ENCODE data around the gene ANXA11.
"Not testable (repeated sequence)": the region's sequence is repeated elsewhere in the genome, so short reads cannot be mapped to it uniquely, and the experiment has no call there.

The ANXA11 gene

DNA sequence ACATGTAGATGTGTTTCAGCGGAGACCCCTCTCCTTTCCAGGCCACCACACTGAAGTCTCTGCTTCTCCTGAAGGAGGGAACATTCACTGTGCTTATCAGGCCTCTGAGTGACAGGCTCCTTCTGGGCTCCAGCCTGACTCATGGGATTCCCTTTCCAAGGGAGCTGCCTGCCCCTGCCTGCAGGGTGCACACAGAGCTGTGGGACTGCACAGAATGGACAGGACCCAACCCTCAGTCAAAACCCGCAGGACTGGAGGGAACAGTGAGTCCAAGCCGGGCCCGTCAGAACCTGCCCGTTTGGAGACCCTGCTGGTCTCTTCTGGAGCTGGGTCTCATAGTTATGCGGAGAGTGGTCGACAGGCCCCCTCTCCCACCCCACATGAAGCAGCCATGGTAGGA lies 40.2 kb downstream of the ANXA11 start:
- no peak for DNase-seq (ENCODE audit: low spot score)

DNA sequence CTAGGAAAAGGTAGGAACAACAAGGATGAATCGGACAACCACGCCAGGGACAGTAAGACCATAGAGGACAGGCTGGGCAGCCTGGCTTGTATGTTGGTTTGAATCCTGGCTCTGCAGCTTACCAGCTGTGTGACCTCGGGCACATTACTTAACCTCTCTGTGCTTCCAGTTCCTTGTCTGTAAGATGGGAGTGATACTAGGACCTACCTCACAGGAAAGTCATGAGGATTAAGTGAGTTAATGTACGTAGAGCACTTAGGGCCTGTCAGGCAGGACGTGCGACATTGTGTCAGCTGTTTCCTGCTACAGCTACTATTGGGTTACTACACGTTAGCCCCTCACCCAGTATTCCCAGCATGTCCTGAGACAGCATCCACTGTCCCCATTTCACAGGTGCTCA lies 40.7 kb downstream of the ANXA11 start:
- no peak for DNase-seq (ENCODE audit: low spot score)

DNA sequence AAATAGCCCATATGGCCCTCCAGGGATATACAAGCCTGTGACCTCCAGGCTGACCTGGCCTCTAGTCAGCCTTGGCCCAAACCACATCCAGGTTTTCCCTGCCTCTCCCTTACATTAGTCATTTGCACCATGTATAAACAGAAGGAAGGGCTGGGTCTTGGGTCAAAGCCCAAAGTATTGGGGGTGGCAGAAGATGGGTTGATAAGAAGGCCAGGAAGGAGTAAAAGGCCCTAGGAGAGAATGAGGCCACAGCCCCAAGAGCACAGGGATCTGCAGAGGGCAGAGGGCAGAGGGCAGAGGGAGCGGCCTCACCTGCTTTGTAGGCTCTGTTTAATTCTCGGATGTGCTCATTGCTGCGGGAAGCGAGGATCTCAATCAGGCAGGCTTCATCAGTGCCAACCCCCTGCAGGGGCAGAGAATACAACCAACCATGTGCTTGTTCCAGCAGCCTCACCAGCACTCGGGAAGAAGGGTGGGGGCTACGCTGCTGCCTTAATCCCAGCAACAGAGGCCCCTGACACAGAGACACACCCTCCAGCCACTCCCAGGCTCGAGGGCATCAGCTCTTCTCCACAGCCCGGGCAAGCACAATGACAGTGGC lies 41.5 kb downstream of the ANXA11 start:
- no peak for DNase-seq (ENCODE audit: low spot score)

DNA sequence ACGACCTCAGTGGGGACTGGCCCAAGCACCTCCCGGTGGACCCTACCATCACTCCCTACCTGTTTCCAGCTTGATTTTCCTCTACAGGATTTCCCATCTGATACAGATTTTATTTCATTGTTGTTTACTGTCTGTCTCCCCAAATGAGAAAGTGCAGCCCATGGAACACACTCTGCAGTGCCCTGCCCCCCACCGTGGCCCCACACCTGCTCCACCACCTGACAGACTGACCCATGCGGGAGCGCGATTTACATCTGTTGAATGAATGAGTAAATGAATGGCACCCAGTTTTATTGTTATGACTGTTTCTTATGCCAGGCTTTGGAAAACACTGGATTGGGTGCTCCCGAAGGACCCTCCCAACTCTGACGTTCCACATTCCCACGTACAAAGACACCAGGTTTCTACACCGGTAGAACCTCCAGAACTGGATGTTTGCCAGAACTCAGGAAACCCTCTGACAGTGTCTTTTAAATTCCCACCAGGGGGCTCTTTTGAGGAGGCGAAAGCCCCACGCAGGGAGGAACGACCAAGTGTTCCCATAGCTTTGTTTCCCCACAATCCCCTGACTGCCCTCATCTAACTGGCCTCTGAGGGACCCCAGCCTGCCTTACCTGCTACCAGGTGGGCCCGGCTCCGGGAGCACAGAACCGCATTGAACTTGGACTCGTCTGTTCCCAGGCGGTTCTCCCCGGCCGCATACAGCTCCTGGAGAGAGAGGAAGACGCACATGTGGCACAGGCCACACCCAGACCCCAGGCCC lies 43.8 kb downstream of the ANXA11 start:
- peak; percentile 31 for DNase-seq (ENCODE audit: low spot score)

DNA sequence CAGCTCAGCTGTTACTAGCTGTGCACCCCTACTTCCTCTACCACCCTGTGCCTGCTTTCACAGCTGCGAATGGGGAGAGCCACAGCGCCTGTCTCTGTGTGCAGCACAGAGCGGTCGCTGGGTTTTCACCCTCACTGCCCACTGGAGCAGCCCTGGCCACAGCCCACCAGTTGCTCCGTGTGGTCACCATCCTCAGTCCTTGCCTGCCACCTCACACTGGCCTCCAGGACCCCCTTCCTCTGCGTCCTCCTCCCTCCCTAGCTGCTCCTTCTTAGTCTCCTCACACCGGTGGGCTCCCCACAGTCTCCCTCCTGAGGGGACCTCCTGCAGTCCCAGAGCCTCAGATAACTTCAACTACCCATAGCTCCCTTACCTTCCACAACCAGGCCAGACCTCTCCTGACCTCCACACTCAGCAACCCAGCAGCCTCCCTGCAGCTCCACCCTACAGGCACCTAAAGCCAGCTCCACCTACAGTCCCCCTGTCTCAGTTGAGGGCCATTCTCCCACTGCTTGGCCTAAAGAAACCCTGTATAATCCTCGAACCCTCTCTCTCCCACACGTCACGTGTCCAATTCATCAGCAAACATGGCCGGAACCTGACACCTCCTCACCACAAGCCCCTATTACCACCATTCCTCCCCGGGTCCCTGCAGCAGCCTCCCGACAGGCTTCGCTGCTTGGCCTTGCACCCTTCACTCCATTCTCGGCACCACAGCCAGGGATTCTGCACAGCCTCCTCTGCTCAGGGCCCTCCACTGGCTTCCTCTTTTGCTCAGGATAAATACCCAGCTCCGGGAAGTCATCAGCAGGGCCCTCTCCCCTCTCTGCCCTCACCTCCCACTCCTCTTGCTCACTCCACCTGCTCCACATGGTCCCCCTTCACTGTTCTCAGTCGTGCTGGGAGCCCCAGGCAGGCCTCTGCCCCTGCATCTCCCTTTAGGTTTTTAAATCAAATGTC lies 44.7 kb downstream of the ANXA11 start:
- no peak for DNase-seq (ENCODE audit: low spot score)

DNA sequence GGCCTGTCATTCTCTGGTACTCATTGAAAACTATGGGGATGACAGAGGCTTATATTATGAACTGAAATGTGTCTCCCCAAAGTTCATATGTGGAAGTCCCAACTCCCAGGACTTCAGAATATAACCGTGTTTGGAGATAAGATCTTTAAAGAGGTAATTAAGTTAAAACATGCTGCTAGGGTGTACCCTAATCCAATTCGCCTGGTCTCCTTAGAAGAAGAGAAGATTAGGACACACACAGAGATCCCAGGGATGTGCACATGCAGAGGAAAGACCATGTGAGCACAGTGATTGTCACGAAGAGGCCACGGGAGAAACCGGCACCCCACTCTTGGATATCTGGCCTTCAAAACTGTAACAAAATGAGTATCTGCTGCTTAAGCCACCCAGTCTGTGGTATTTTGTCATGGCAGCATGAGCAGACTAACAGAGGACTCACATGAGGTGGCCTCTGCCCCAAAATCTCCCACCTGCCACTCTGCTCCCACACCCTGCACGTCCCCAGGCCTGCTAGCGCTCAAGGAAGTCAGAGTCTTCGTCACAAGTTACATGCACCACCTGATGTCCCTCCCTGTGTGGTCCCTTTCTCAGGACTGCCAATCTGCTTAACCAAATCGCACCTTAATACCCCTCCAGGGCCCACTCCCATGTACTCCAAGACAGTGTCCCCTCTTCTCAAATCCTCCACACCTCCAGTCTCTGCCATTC lies 46.0 kb downstream of the ANXA11 start:
- no peak for DNase-seq (ENCODE audit: low spot score)

DNA sequence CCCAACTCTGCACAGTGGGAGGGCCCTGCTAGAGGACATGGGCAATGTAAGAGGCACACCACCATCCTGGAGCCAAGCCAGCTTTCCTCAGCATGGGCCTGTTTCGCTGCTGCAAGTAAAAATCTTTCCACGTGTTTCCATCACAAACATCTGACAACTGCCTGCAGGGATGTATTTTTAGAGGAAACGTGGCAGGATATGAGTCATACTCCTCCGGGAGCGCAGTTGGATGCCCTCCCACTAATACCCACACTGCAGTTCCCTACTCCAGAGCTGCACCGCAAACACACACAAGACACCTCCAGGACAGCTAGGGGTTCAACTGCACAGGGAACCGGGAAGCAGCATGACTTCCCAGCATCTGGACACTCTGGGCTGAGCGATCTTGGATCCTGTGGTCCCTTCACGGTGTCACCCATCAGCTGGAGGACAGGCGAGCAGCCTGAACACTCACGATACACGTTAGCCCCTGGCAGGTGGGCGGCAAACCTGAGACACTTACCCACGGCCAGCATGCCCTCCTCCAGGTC lies 46.7 kb downstream of the ANXA11 start:
- DNase-seq (ENCODE audit: low spot score) = no peak

DNA sequence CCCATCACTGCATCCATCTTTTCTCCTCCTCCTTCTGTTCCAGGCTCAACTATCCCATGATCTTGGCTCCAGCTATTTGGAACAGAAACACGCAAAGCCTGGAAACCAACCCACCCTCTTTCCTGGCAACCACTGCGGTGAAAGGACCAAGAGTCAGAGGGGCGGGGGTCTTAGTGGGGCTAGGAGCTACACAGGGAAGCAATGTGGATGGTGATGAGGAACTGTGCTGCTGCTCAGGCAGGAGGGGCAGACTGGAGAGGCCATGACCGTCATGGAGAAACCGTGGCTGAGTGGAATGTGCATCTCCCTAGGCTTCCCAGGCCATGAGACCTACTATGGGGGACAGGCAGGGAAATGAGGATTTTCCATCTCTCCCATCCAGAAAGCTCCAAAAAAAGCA lies 47.2 kb downstream of the ANXA11 start:
- DNase-seq (ENCODE audit: low spot score) = no peak

DNA sequence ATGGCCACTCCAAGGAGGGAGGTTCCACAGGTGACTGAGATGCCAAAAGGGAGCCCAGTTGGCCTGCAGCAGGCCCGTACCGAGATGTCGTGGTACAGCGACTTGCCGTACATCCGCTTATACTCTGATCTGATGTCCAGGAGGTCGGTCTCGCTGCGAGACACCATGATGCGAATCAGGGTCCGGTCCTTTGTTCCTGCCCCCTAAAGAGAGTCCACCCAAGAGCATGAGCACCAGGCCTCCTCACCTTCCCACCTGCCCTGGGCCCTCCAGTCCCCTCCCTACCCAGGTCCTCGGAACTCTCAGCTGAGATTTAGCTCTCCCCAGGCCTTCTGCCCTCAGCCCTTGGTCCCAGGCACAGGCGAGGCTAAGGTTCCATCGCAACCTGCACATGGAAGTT lies 47.8 kb downstream of the ANXA11 start:
- no peak for DNase-seq (ENCODE audit: low spot score)

DNA sequence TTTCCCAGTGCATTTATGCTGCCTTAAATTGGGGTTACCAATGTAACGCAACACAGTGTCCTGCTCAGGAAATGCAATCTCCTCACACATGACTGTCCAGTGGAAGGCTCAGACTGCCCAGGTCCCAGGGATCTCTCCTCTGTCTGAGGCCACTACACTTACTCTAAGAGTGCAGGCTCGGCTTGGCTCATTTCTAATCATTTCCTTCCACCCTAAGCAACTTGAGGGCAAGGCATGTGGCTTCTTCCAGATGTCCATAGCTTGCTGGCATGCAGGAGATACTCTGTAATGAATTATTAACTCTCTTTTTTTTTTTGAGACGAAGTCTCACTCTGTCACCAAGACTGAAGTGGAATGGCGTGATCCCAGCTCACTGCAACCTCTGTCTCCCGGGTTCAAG lies 49.1 kb downstream of the ANXA11 start:
- DNase-seq (ENCODE audit: low spot score) = no peak

DNA sequence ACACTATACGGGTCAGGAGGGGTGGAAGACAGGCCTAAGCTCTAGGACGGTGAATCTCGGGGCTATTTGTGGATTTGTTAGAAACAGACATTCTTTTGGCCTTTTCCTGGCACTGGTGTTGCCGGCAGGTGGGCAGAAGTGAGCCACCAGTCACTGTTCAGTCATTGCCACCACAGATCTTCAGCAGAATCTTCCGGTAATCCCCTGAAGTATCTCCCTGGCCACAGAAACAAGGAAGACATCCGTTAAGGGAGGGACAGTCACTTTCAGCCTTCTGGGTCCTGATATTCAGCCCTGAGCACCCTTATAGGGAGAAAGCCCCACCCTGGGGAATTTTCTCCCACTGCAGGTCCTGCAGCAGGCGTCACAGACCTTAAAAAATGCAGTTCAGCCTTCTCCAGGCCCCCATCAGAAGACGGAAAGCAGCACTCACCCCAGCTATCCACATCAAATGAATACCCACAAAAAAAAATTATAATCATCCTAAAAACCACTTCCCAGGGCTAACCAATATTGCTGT lies 49.6 kb downstream of the ANXA11 start:
- DNase-seq (ENCODE audit: low spot score) = no peak

DNA sequence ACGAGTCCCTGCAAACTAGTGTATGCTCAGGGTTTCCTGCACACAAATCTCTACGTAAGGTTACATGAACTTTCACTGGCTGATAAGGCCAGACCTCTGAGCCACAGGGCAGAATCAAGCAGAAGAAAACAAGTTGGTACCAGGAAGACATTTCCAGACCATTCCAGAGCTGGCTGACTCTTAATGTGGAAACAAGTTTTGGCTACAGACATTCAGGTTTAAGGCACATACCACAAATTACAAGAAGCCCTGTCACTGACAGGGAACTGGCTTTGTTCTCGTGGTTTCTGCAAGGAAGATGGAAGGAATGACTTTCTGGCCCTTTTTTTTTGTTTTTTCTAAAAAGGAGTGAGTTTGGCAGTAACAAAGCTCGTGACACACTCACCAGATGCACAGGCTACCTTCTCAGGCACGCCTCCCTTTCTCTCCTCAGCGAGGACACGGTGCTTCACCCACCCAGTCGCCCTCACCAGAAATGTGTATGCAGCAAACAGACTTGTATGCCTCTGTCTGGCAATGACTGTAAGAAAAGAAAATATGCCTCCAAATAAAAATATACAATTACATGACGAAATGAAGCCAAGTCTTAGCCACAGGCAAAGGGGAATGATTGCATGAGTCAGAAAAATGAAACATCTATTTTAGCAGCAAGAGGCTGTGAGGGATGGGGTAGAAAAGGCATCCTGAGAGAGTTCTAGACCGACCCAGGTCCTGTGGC lies 50.2 kb downstream of the ANXA11 start:
- no peak for DNase-seq (ENCODE audit: low spot score)

DNA sequence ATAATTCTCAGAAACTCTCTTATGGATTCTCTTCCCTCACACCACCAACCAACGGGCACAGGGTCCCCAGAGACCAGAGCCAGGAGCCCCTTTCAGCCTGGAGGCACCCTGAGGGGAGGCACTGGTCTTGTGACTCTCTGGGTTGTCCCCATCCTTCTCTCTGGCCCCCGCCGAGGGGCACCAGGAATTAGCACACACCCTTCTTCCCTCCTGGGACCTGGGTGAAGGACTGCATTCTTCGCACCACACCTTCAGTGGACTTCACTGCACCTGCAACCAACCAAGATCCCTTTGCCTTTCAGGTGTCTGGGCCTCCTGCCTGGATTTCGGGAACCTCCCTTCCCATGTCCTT lies 50.7 kb downstream of the ANXA11 start:
- no peak for DNase-seq (ENCODE audit: low spot score)

DNA sequence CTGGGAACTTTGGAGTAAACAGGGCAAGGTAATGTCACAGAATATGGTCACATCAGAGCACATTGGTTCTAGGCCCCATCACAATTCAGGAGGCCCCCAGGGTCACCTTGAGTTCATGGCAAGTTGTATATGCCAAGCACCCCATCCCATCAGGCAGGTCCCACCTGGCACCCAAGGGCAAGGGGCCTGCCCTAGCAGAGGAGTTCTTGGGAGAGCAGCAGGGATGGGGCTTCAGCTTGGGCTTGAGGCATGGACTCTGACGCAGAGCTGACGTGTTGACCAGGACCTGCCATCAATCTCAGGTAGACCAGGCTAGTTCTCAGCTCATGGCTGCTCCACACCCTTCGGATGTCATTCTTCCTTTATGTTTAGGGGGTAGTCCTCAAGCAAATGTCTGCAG lies 51.9 kb downstream of the ANXA11 start:
- DNase-seq (ENCODE audit: low spot score) = no peak

DNA sequence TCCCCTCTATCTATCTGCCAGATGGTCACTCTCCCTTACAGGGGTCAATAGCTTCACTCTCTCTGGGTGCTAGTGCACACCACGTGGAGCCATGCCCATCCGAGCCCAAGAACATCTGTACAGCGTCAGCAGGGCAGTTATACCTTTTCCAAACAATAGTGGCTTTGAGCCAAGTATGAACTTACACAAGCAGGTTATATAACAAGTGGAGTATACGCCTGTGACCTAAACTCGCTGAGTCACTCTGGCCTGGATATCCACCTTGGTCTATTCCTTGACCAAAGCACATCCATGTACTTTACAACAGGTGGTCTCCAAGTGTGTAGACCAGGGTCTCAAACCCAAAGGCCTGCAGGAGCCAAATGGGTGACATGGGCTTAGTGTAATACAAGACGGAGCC lies 52.5 kb downstream of the ANXA11 start:
- DNase-seq (ENCODE audit: low spot score) = no peak

DNA sequence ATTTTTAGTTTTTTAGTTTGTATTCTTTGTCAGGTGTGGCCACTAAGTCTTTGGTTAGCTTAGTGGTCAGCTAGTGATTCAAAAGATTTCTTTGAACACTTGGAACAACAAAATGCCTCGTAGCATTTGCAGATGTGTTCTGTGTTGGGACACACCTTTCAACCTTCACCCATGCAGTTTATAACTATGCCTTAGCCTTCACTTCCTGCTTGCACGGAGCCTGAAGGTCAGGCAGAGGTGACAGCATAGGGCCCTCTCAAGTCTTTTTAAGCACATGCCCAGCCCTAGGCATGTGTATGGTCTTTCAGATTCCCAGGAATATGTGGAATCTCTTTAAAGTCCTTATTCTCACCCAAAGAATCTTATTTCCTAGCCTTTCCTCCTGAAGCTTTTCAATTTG lies 55.2 kb downstream of the ANXA11 start:
- DNase-seq (ENCODE audit: low spot score) = no peak

DNA sequence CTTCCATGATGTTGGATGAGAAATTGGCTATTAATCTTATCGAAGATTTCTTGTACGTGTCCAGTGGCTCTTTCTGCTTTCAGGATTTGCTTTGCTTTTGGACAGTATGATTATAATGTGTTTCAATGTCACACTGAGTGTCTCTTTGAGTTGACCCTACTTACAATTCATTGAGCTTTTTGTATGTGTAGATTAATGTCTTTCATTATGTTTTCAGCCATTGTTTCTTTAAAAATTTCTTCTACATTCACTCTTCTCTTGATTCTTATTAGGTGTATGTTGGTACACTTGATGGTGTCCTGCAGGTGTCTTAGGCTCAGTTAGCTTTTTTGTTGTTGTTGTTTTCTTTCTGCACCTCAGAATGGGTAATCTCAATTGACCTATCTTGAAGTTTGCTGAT lies 56.2 kb downstream of the ANXA11 start:
- no peak for DNase-seq (ENCODE audit: low spot score)

DNA sequence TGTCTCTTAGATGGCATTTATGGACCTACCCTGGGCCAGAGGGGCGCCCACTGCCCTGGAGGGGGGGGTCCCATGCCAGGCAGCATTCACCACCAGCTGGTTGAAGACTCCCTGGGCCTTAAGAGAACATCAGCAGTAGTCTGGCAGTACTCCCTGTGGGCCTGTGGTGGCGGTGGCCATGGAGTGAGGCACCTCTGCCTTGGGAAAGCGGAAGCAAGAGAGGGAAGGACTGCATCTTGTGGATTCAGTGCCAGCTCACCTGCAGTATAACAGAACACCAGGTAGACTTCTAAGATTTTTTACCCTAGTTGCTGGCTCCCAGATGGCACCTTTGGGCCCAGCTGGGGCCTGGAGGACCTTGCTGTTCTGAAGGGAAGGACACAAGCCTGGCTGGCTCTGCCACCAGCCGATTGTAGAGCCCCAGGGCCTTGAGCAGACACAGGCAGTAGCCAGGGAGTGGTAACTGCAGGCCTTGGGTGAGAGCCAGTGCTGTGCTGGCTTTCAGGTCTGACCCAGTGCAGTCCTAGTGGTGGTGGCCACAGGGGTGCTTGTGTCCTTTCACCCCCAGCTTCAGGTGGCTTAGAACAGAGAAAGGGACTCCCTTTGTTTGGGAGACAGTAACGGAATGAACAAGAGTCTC lies 57.1 kb downstream of the ANXA11 start:
- no peak for DNase-seq (ENCODE audit: low spot score)

DNA sequence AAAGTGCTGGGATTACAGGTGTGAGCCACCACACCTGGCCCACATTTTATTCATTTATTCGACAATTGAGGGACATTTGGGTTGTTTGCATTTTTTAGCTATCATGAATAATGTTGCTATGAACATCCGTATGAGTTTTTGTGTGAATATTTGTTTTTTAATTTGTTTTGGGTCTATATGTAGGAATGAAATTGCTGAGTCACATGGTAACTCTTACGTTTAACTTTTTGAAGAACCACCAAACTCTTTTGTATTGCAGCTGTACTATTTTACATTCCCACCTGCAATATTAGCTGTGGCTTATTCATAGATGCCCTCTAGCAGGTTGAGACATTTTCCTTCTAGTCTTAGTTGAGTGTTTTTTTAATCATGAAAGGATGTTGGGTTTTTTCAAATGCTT lies 58.4 kb downstream of the ANXA11 start:
- no peak for DNase-seq (ENCODE audit: low spot score)

DNA sequence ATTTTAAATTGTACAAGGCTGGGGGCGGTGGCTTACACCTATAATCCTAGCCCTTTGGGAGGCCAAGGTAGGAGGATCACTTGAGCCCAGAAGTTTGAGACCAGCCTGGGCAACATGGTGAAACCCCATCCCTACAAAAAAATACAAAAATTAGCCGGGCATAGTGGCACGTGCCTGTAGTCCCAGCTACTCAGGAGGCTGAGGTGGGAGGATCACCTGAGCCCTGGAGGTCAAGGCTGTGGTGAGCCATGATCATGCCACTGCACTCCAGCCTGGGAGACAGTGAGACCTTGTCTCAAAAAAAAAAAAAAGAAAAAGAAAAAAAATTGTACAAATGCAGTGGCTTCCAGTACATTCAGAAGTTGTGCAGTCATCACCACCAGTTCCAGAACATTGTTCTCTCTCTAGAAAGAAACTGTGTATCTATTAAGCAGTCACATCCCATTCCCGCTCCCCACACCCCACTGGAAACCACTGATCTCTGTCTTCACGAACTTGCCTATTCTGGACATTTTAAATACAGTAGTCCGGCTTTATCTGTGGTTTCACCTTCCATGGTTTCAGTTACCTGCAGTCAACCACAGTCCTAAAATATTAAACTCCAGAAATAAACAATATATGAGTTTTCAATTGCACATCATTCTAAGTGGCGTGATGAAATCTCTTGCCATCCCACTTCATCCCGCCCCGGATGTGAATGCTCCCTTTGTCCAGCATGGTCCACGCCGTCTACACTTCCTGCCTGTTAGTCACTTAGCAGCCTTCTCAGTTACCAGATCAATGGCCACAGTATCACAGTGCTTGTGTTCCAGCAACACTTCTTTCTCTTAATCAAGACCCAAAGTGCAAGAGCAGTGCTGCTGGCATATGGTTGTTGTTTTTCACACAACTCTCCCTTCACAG lies 59.7 kb downstream of the ANXA11 start:
- not testable (repeated sequence) for DNase-seq (ENCODE audit: low spot score)

Data from NAMALWA (cell line).